Testis (tissue), 3 donors: ENCODE results near the gene TTC28. TPM values are rescaled to one million over a fixed set of nuclear protein-coding genes. Genes with fewer than 3 reads are reported as not detected.

Experiments used
- DNase-seq: peaks from one replicate; pipeline ENCODE4 v3.0.0-alpha.2; 2019
- H3K27ac ChIP-seq, 2 donors: fragments of 200-600 bp; sonication (generic); one replicate each; pipeline ENCODE4 v1.5.1; 2019
- H3K27me3 ChIP-seq: fragments of 200-600 bp; sonication (generic); one replicate; pipeline ENCODE4 v1.5.1; 2019
- H3K36me3 ChIP-seq: fragments of 200-600 bp; sonication (generic); one replicate; pipeline ENCODE4 v1.5.1; 2017; ENCODE audit warnings: low read depth; ENCODE audit errors: missing control alignments
- H3K4me1 ChIP-seq: fragments of 200-600 bp; sonication (generic); one replicate; pipeline ENCODE4 v1.5.1; 2019
- H3K4me3 ChIP-seq, 2 donors: fragments of 200-600 bp; sonication (generic); one replicate each; pipeline ENCODE4 v1.5.1; 2017 to 2019
- H3K9me3 ChIP-seq: fragments of 200-600 bp; sonication (generic); one replicate; pipeline ENCODE4 v1.5.1; 2017
- POLR2A ChIP-seq: fragments of 450-650 bp; IDR thresholded peaks from one replicate; pipeline ENCODE4 v1.6.1; 2017; ENCODE audit warnings: antibody characterized with exemption, mild to moderate bottlenecking, moderate library complexity
- WGBS, 2 donors: methylation state at CpG; one replicate each; pipeline ENCODE4 v1.1.5; 2018; 5-methylcytosine and 5-hydroxymethylcytosine counted together
- intact Hi-C: fragments of 100-400 bp; cut with DNase I; formaldehyde crosslinking; loops from one replicate; pipeline ENCODE4 v1.15.1; 2023; ENCODE audit warnings: low total_unique reads
- polyA plus RNA-seq: library from polyadenylated mRNA; stranded (reverse); fragments of 350-450 nt; fragmentation: Illumina TruSeq; extraction: RNeasy Lipid Tissue Mini Kit (QIAGEN cat#74804); gene quantifications from one replicate; pipeline ENCODE4 v1.2.3, GENCODE V29; 2014; ENCODE audit warnings: low read depth, low replicate concordance; ENCODE audit not compliant: insufficient read depth
- total RNA-seq, 2 donors: library from RNA; depleted of rRNA; stranded (reverse); fragments of >200 nt; gene quantifications; one replicate each; pipeline ENCODE4 v1.2.3, GENCODE V29; 2016
- TF ChIP-seq, protein P1 (sequence below), 3 experiments: fragments of 450-650 bp in 2 of 3; fragments of 200-600 bp in 1 of 3; sonication (generic) in 1 of 3; IDR thresholded peaks; one replicate each; pipeline ENCODE4 v1.5.1; 2016 to 2019; ENCODE audit warnings: antibody characterized with exemption in 3 of 3, mild to moderate bottlenecking in 2 of 3, moderate library complexity in 1 of 3

The TTC28 gene
- total and polyA plus RNA-seq, 3 donors from 2014 or later: 29.4 to 121 (median 75.5) TPM

DNA sequence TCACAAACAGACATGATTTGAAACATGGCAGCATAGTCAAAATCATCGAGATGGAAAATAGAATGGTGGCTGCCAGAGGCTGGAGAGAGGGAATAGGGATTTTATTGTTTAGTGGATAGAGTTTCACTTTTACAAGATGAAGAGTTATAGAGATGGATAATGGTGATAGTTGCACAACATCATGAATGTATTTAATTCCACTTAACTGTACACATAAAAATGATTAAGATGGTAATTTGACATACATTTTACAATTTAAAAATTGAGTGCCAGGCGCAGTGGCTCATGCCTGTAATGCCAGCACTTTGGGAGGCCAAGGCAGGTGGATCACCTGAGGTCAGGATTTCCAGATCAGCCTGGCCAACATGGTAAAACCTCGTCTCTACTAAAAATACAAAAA is 21.2 kb downstream of the TTC28 start:
- H3K27me3 ChIP-seq: no peaks in the 10 kb centered on the region
- H3K36me3 ChIP-seq: no peaks in the 10 kb centered on the region
- no peak overlapping the region for H3K4me3 ChIP-seq
- no peak for TF ChIP-seq POLR2A
- TF ChIP-seq, protein P1, sequence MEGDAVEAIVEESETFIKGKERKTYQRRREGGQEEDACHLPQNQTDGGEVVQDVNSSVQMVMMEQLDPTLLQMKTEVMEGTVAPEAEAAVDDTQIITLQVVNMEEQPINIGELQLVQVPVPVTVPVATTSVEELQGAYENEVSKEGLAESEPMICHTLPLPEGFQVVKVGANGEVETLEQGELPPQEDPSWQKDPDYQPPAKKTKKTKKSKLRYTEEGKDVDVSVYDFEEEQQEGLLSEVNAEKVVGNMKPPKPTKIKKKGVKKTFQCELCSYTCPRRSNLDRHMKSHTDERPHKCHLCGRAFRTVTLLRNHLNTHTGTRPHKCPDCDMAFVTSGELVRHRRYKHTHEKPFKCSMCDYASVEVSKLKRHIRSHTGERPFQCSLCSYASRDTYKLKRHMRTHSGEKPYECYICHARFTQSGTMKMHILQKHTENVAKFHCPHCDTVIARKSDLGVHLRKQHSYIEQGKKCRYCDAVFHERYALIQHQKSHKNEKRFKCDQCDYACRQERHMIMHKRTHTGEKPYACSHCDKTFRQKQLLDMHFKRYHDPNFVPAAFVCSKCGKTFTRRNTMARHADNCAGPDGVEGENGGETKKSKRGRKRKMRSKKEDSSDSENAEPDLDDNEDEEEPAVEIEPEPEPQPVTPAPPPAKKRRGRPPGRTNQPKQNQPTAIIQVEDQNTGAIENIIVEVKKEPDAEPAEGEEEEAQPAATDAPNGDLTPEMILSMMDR (IDR thresholded peaks at IDR 0.05): no peak
- 82 to 84% methylated on average over 3 of the region's 3 CpGs for WGBS, 2 donors
- no peaks in the 10 kb centered on the region for H3K9me3 ChIP-seq
- no peak for DNase-seq
- intact Hi-C loops: no loop called here
- no peak overlapping the region for H3K27ac ChIP-seq
- no peaks in the 10 kb centered on the region for H3K4me1 ChIP-seq

DNA sequence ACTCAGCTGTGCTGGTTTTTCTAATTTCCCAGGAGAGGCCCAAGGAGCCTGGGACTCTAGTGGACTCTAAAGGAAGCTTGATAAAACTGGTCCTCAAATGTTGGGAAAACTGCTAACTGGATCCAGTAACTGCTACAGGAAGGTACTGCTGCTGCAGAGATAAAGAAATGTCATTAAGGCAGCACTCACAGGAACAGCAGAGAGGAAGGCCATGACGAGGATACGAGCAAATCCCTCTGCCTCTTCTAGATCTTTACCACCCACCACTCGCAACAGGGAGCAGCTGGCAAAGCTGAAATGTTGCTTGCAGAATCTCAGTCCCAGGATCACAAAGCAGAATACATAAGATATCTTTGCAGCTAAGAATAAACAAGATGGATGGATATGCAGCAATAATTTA is 23.5 kb downstream of the TTC28 start:
- intact Hi-C loops: no loop called here
- DNase-seq: no peak
- TF ChIP-seq POLR2A: no peak
- TF ChIP-seq, protein P1 (IDR thresholded peaks at IDR 0.05): no peak
- no peaks in the 10 kb centered on the region for H3K36me3 ChIP-seq
- no peaks in the 10 kb centered on the region for H3K27me3 ChIP-seq
- WGBS, 2 donors: 80 to 85% methylated on average over 3 of the region's 3 CpGs
- no peak overlapping the region for H3K27ac ChIP-seq
- no peaks in the 10 kb centered on the region for H3K9me3 ChIP-seq
- no peak overlapping the region for H3K4me3 ChIP-seq
- H3K4me1 ChIP-seq: no peaks in the 10 kb centered on the region

DNA sequence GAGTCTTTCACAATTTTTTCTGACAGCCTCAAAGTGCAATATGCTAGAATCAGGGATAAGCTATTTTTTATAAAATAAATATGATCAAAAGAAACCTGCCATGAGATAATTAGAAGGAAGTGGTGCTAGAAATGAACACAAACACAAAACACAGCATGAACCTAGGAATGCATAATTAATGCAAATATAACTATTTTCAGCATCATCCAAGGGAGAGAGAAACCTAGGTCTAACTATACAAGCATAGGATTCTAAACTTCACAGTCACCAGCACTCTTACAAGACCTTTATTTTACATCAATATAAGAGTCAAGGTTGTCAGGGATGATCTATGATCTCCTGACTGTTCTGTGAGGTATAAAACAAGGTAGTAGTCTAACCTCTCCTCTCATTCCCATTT is 29.2 kb downstream of the TTC28 start:
- Histone ChIP-seq H3K27me3 (no peaks in the 10 kb centered on the region), H3K36me3 (no peaks in the 10 kb centered on the region), H3K4me3 (no peak overlapping the region), H3K4me1 (no peaks in the 10 kb centered on the region), H3K27ac (no peak overlapping the region), H3K9me3 (no peaks in the 10 kb centered on the region)
- TF ChIP-seq, protein P1 (IDR thresholded peaks at IDR 0.05): no peak
- TF ChIP-seq POLR2A: no peak
- no peak for DNase-seq
- intact Hi-C loops: no loop called here

DNA sequence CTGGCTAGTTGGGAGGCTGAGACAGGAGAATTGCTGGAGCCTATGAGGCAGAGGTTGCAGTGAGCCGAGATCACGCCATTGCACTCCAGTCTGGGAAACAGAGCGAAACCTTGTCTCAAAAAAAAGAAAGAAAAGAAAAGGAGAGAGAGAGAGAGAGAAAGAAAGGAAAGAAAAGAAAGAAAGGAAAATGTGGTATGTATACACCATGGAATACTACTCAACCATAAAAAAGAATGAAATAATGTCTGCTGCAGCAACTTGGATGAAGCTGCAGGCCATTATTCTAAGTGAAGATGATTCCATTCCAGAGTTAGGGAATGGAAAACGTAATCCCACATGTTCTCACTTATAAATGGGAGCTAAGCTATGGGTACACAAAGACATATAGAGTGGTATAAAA is 30.8 kb downstream of the TTC28 start:
- 98% methylated on average over 4 of the region's 4 CpGs for WGBS, 2 donors
- no peaks in the 10 kb centered on the region for H3K4me1 ChIP-seq
- no peak for DNase-seq
- intact Hi-C loops: no loop called here
- H3K9me3 ChIP-seq: no peaks in the 10 kb centered on the region
- H3K27me3 ChIP-seq: no peaks in the 10 kb centered on the region
- H3K36me3 ChIP-seq: no peaks in the 10 kb centered on the region
- TF ChIP-seq, protein P1 (IDR thresholded peaks at IDR 0.05): no peak
- no peak for TF ChIP-seq POLR2A
- H3K27ac ChIP-seq: no peak overlapping the region
- H3K4me3 ChIP-seq: no peak overlapping the region

DNA sequence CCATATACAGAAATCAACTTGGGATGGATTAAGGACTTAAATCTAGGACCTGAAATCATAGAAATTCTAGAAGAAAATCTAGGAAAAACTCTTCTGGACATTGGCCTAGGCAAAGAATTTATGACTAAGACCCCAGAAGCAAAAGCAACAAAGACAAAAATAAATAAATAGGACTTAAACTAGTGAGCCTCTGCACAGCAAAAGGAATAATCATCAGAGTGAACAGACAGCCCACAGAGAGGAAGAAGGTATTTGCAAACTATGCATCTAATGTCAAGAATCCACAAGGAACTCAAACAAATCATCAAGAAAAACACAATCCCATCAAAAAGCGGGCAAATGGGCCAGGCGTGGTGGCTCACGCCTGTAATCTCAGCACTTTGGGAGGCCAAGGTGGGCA is 32.4 kb downstream of the TTC28 start:
- WGBS, 2 donors: 93 to 94% methylated on average over 3 of the region's 3 CpGs
- no peak for DNase-seq
- no peaks in the 10 kb centered on the region for H3K9me3 ChIP-seq
- TF ChIP-seq, protein P1 (IDR thresholded peaks at IDR 0.05): no peak
- TF ChIP-seq POLR2A: no peak
- H3K27ac ChIP-seq: no peak overlapping the region
- H3K4me1 ChIP-seq: no peaks in the 10 kb centered on the region
- no peaks in the 10 kb centered on the region for H3K27me3 ChIP-seq
- intact Hi-C loops: no loop called here
- H3K4me3 ChIP-seq: no peak overlapping the region
- no peaks in the 10 kb centered on the region for H3K36me3 ChIP-seq
